Cardiac muscle cell (in vitro differentiated cells and primary cell): ENCODE measurements around the gene EBLN1. TPM values are rescaled to one million over a fixed set of nuclear protein-coding genes. Genes with fewer than 3 reads are reported as not detected.
A peak's percentile ranks its signal among the peaks of the same experiment; 100 is the strongest.

ENCODE experiments used
- DNase-seq, 2 donors: peaks; one replicate each; pipeline versions ENCODE4 v3.0.0 to v3.0.0-alpha.2; 2010 to 2017; ENCODE audit warnings: low read depth in 1 of 2, low spot score in 1 of 2
- H3K27ac ChIP-seq: fragments of 200-600 bp; sonication (generic); 2 replicates; pipeline ENCODE4 v1.5.1; 2016
- H3K27me3 ChIP-seq: fragments of 200-600 bp; sonication (generic); 2 replicates; pipeline ENCODE4 v1.6.0; 2016; ENCODE audit warnings: control low read depth
- H3K36me3 ChIP-seq: fragments of 200-600 bp; sonication (generic); 2 replicates; pipeline ENCODE4 v1.5.1; 2016; ENCODE audit warnings: control low read depth
- H3K4me1 ChIP-seq: fragments of 200-600 bp; sonication (generic); 2 replicates; pipeline ENCODE4 v1.8.1; 2017; ENCODE audit warnings: low read depth, mild to moderate bottlenecking, mixed run types
- H3K4me3 ChIP-seq: fragments of 200-600 bp; sonication (generic); 2 replicates; pipeline ENCODE4 v1.5.1; 2016; ENCODE audit warnings: mild to moderate bottlenecking
- H3K9me3 ChIP-seq: fragments of 200-600 bp; sonication (generic); 2 replicates; pipeline ENCODE4 v1.5.1; 2017; ENCODE audit warnings: low read depth, mild to moderate bottlenecking, control low read depth
- polyA plus RNA-seq: library from polyadenylated mRNA; unstranded; fragments of >200 nt; fragmentation: Nextera tagmentation; extraction: Ambion mirVana; gene quantifications from 2 replicates; pipeline ENCODE4 v1.2.1, GENCODE V29; 2016
- total RNA-seq: library from RNA; depleted of rRNA; stranded (reverse); fragments of >200 nt; gene quantifications from 2 replicates; pipeline ENCODE4 v1.2.3, GENCODE V29; 2016
- TF ChIP-seq, protein P1 (sequence below): IDR thresholded peaks from 2 replicates; pipeline ENCODE4 v1.5.1; 2012; ENCODE audit warnings: low read depth, mild to moderate bottlenecking, low read length

The EBLN1 gene
- total and polyA plus RNA-seq, 2 experiments from 2014 or later, result not detected

DNA sequence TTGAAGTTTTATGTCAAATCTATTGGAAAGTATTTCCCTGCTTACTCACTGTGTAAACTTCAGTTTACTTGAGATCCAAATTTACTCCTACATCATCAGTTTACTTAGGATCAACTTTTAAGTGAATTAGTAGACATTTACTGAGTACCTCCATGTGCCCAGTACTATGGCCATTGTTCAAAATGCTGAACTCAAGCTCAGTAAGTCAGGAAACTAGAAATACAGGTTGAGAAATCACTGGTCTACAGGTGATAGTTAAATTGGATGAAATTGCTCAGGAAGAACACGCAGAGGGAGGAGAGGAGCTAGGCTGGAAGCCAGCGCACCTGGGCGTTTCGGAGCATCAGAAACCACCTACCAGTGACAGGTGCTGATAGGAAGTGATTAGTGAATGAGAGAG lies 25.5 kb upstream of the EBLN1 start:
- H3K27me3 ChIP-seq, result peaks cover 8% of the 10 kb centered on the region
- TF ChIP-seq, protein P1, sequence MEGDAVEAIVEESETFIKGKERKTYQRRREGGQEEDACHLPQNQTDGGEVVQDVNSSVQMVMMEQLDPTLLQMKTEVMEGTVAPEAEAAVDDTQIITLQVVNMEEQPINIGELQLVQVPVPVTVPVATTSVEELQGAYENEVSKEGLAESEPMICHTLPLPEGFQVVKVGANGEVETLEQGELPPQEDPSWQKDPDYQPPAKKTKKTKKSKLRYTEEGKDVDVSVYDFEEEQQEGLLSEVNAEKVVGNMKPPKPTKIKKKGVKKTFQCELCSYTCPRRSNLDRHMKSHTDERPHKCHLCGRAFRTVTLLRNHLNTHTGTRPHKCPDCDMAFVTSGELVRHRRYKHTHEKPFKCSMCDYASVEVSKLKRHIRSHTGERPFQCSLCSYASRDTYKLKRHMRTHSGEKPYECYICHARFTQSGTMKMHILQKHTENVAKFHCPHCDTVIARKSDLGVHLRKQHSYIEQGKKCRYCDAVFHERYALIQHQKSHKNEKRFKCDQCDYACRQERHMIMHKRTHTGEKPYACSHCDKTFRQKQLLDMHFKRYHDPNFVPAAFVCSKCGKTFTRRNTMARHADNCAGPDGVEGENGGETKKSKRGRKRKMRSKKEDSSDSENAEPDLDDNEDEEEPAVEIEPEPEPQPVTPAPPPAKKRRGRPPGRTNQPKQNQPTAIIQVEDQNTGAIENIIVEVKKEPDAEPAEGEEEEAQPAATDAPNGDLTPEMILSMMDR, result no peak
- H3K4me3 ChIP-seq, result no peak overlapping the region
- H3K27ac ChIP-seq, result no peak overlapping the region
- DNase-seq, result no peak
- H3K4me1 ChIP-seq, result no peaks in the 10 kb centered on the region
- H3K9me3 ChIP-seq, result no peaks in the 10 kb centered on the region
- no peaks in the 10 kb centered on the region for H3K36me3 ChIP-seq

- TF ChIP-seq, protein P1, result no peak
- Histone ChIP-seq H3K4me1 (peaks cover 5% of the 10 kb centered on the region), H3K9me3 (no peaks in the 10 kb centered on the region), H3K4me3 (no peak overlapping the region), H3K36me3 (no peaks in the 10 kb centered on the region), H3K27me3 (peaks cover 2% of the 10 kb centered on the region), H3K27ac (no peak overlapping the region)
- DNase-seq, result no peak
Observed at GRCh38 chr10:22231260-22231659, 13.4 kb upstream of the EBLN1 start.

DNA sequence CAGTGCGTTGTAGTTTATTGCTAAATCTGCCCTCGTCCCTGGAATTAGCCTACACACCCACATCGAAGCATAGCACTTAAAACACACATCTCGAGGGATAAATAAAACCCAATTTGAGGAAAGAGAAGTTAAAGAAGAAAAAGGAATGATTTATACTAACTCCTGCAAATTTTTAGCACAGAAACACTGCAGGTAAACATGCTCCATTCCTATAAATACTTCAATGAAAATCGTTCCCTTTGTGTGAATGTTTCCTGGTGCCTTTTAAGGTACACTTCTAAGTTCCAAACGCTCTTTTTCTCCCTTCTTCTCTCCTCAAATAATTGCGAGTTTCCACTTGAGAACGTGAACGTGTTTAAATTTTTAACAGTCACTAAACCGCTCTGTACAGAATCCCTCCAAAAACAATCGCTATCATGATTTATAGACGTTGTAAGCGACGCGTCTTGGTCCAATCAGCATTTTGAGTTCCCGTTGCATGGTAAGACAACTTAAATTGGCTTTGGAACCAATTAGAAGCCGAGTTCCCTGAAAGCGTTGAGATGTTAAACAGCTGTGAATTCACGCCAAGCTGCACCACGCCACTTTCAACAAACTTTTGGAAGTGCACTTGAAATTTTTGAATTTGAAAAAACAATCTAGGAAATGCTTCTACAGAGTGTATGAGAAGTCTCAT lies 12.5 kb upstream of the EBLN1 start:
- Histone ChIP-seq H3K36me3 (no peaks in the 10 kb centered on the region), H3K9me3 (no peaks in the 10 kb centered on the region), H3K27ac (no peak overlapping the region), H3K4me1 (peaks cover 5% of the 10 kb centered on the region), H3K4me3 (peak overlapping the region; percentile 77), H3K27me3 (peaks cover 2% of the 10 kb centered on the region)
- TF ChIP-seq, protein P1, result no peak
- peak; percentile 56 to 85 for DNase-seq

GRCh38 chr10:22229802-22230157 lies 12.0 kb upstream of the EBLN1 start:
- peaks cover 2% of the 10 kb centered on the region for H3K27me3 ChIP-seq
- TF ChIP-seq, protein P1, result no peak
- no peak overlapping the region for H3K27ac ChIP-seq
- no peaks in the 10 kb centered on the region for H3K9me3 ChIP-seq
- H3K4me1 ChIP-seq, result peaks cover 5% of the 10 kb centered on the region
- peak overlapping the region; percentile 77 for H3K4me3 ChIP-seq
- DNase-seq, result peak; percentile 17 to 38
- no peaks in the 10 kb centered on the region for H3K36me3 ChIP-seq

GRCh38 chr10:22228943-22229801 lies 11.4 kb upstream of the EBLN1 start:
- no peaks in the 10 kb centered on the region for H3K27me3 ChIP-seq
- TF ChIP-seq, protein P1, result no peak
- H3K27ac ChIP-seq, result peak overlapping the region; percentile 87

More at GRCh38 chr10:22228943-22229801, 11.4 kb upstream of the EBLN1 start:
- DNase-seq, result peak; percentile 88 to 95
- no peaks in the 10 kb centered on the region for H3K36me3 ChIP-seq
- H3K4me1 ChIP-seq, result peaks cover 5% of the 10 kb centered on the region
- H3K4me3 ChIP-seq, result peak overlapping the region; percentile 77
- H3K9me3 ChIP-seq, result no peaks in the 10 kb centered on the region
